Stimulated activated CD4-positive, alpha-beta T cell treated with anti-CD3 and anti-CD28 coated beads, TNF-alpha, amount 100 ng/mL, for 48 hours (primary cell): ENCODE data around the gene GBA2.
A peak's percentile ranks its signal among the peaks of the same experiment; 100 is the strongest.

ENCODE experiments used
- DNase-seq, 3 donors: peaks; one replicate each; pipeline ENCODE4 v3.0.0-alpha.2; 2020; ENCODE audit warnings: low read depth in 3 of 3

Gene GBA2

GRCh38 chr9:35748858-35749514 lies at the start of gene GBA2, which contains the start of gene RGP1:
GBA2 (minus strand) TSS chr9:35749228; CDS start chr9:35748704, 524 bp downstream.
RGP1 (plus strand) TSS chr9:35749287; CDS start chr9:35749756, 469 bp downstream.
- peak in 1 of 3 donors; percentile 68 for DNase-seq

GRCh38 chr9:35797311-35798109 lies 48.5 kb upstream of the GBA2 start:
- no peak for DNase-seq

- DNase-seq = no peak
Observed at GRCh38 chr9:35795695-35796094, 46.7 kb upstream of the GBA2 start.

GRCh38 chr9:35793461-35793860 lies 44.4 kb upstream of the GBA2 start:
- DNase-seq = no peak

- DNase-seq = no peak
Observed at GRCh38 chr9:35792826-35793225, 43.8 kb upstream of the GBA2 start.

GRCh38 chr9:35792024-35792813 lies 43.2 kb upstream of the GBA2 start:
- DNase-seq = no peak

- no peak for DNase-seq
Observed at GRCh38 chr9:35791297-35791921, 42.4 kb upstream of the GBA2 start, which contains the start of gene NPR2. NPR2 (plus strand) TSS chr9:35791591; CDS start chr9:35792409, 818 bp downstream.

GRCh38 chr9:35790385-35791296 lies 41.6 kb upstream of the GBA2 start:
- DNase-seq = peak in 2 of 3 donors; percentile 21 to 31

- no peak for DNase-seq
Observed at GRCh38 chr9:35790025-35790384, 41.0 kb upstream of the GBA2 start.

- DNase-seq = no peak
Observed at GRCh38 chr9:35789541-35789940, 40.5 kb upstream of the GBA2 start.

- no peak for DNase-seq
Observed at GRCh38 chr9:35783418-35783817, 34.4 kb upstream of the GBA2 start.

- DNase-seq = no peak
Observed at GRCh38 chr9:35781066-35781465, 32.0 kb upstream of the GBA2 start.

GRCh38 chr9:35778496-35778895 lies 29.5 kb upstream of the GBA2 start:
- DNase-seq = no peak

- DNase-seq = no peak
Observed at GRCh38 chr9:35776018-35776417, 27.0 kb upstream of the GBA2 start.

GRCh38 chr9:35774907-35775635 lies 26.0 kb upstream of the GBA2 start:
- DNase-seq = no peak

- no peak for DNase-seq
Observed at GRCh38 chr9:35771943-35772342, 22.9 kb upstream of the GBA2 start.

- no peak for DNase-seq
Observed at GRCh38 chr9:35771534-35771933, 22.5 kb upstream of the GBA2 start.

- DNase-seq = no peak
Observed at GRCh38 chr9:35771075-35771433, 22.0 kb upstream of the GBA2 start.

GRCh38 chr9:35769763-35770162 lies 20.7 kb upstream of the GBA2 start:
- no peak for DNase-seq

- no peak for DNase-seq
Observed at GRCh38 chr9:35767458-35767857, 18.4 kb upstream of the GBA2 start.
